GM08714 (cell line): ENCODE data around the gene EIF4G1.

Source experiments
- H3K4me3 ChIP-seq: fragments of 200-500 bp; sonication (Bioruptor generic); 2 replicates; pipeline ENCODE4 v1.5.1; 2014; ENCODE audit warnings: mild to moderate bottlenecking, low read length, inconsistent platforms
- ZNF274 ChIP-seq: IDR thresholded peaks from 2 replicates; pipeline ENCODE4 v1.6.1; 2012; ENCODE audit warnings: mild to moderate bottlenecking, low read depth, low read length

EIF4G1 gene

GRCh38 chr3:184368116-184368515 is 53.7 kb downstream of the EIF4G1 start:
- TF ChIP-seq ZNF274 = no peak
- H3K4me3 ChIP-seq = no peak overlapping the region

- no peak for TF ChIP-seq ZNF274
- no peak overlapping the region for H3K4me3 ChIP-seq
These were observed 54.3 kb downstream of the EIF4G1 start for GRCh38 chr3:184368586-184369183.

GRCh38 chr3:184371570-184372018 is 57.2 kb downstream of the EIF4G1 start:
- H3K4me3 ChIP-seq = no peak overlapping the region
- TF ChIP-seq ZNF274 = no peak

GRCh38 chr3:184372296-184372821 is 58.0 kb downstream of the EIF4G1 start:
- TF ChIP-seq ZNF274 = no peak
- H3K4me3 ChIP-seq = no peak overlapping the region

GRCh38 chr3:184372911-184373310 is 58.5 kb downstream of the EIF4G1 start:
- TF ChIP-seq ZNF274 = no peak
- no peak overlapping the region for H3K4me3 ChIP-seq

- no peak overlapping the region for H3K4me3 ChIP-seq
- no peak for TF ChIP-seq ZNF274
These were observed 59.0 kb downstream of the EIF4G1 start for GRCh38 chr3:184373422-184373821.

- no peak for TF ChIP-seq ZNF274
- H3K4me3 ChIP-seq = no peak overlapping the region
These were observed 61.5 kb downstream of the EIF4G1 start for GRCh38 chr3:184375747-184376461.

- no peak overlapping the region for H3K4me3 ChIP-seq
- TF ChIP-seq ZNF274 = no peak
These were observed 63.0 kb downstream of the EIF4G1 start for GRCh38 chr3:184377374-184377773.

- H3K4me3 ChIP-seq = no peak within 1 kb of the TSS
These were observed 63.6 kb downstream of the EIF4G1 start, which contains the start of gene THPO for GRCh38 chr3:184377882-184378445. TSS of gene THPO (minus strand) at chr3:184378207. CDS start at chr3:184376259, 1,948 bp downstream.

GRCh38 chr3:184378651-184379357 is 64.4 kb downstream of the EIF4G1 start:
- H3K4me3 ChIP-seq = no peak overlapping the region
- no peak for TF ChIP-seq ZNF274

More at GRCh38 chr3:184377882-184378445, 63.6 kb downstream of the EIF4G1 start, which contains the start of gene THPO:
- no peak for TF ChIP-seq ZNF274

- no peak for TF ChIP-seq ZNF274
- H3K4me3 ChIP-seq = no peak within 1 kb of the TSS
These were observed 65.2 kb downstream of the EIF4G1 start, which contains the start of gene CHRD for GRCh38 chr3:184379358-184380184. TSS of gene CHRD (plus strand) at chr3:184380054. CDS start at chr3:184380319, 265 bp downstream.

GRCh38 chr3:184380185-184380626 is 65.8 kb downstream of the EIF4G1 start:
- no peak overlapping the region for H3K4me3 ChIP-seq
- no peak for TF ChIP-seq ZNF274

- no peak for TF ChIP-seq ZNF274
- H3K4me3 ChIP-seq = no peak overlapping the region
These were observed 66.3 kb downstream of the EIF4G1 start for GRCh38 chr3:184380627-184381260.
